Stimulated activated CD8-positive, alpha-beta memory T cell treated with anti-CD3 and anti-CD28 coated beads, Interleukin-15, amount 100 ng/mL, for 48 hours (primary cell): ENCODE data around the gene PTPRS.
A peak's percentile ranks its signal among the peaks of the same experiment; 100 is the strongest.
"Not testable (repeated sequence)": the region's sequence is repeated elsewhere in the genome, so short reads cannot be mapped to it uniquely, and the experiment has no call there.

ENCODE experiments used
- DNase-seq, 2 donors: peaks; one replicate each; pipeline ENCODE4 v3.0.0-alpha.2; 2020; ENCODE audit warnings: low read depth in 2 of 2

Gene PTPRS

DNA sequence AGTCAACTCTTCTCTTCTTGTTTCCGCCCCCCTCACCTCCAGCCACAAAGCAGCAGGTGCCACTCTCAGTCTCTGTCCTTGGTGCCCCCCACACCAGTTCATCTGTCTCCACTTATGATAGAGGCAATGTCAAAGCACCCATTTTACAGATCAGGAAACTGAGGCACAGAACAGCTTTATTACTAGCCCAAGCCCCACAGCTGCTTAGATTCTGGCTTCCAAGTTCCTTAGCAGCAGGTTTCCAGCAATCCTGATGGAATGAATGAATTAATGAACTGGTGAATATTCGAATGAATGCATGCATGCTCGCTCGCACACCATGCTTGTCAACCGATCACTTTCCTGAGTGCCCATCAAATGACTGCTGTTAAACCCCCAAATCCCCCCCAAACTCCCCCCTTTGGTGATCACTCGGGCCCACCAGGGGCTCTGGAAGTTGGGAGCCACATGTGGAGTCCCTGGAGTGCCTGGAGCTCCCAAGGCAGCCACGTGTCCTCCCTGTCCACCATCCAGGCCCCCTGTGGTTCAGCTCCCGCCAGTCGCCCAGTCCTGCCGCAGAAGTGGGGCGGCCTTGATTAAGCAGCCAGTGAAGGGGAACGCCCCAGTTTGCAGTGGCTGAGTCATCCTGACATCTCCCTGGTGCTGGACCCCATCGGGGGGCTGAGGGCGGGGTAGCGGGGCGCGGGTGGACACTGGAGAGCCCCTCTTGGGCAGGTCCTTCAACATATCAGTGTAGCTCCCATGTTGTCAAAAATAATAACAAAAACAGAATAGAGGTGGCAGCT lies 6.8 kb downstream of the PTPRS start:
- DNase-seq = no peak

DNA sequence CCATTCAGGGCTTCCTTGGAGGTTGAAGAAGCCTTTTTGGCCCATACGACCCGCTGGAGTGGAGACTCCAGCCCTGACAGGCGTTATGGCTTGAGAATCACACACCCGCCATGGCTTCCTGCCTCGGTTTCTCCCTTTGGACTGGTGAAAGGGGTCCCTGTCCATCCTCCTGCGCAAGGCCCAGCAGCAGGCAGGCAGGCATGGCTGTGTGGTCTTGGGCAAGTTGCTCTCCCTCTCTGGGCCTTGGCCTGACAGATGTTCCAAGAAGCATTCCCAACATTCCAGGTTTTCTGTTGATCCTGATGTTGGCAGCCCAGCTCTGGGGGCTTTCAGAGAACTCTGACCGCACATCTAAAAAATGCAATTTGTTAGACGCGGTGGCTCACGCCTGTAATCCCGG lies 8.1 kb downstream of the PTPRS start:
- no peak for DNase-seq

DNA sequence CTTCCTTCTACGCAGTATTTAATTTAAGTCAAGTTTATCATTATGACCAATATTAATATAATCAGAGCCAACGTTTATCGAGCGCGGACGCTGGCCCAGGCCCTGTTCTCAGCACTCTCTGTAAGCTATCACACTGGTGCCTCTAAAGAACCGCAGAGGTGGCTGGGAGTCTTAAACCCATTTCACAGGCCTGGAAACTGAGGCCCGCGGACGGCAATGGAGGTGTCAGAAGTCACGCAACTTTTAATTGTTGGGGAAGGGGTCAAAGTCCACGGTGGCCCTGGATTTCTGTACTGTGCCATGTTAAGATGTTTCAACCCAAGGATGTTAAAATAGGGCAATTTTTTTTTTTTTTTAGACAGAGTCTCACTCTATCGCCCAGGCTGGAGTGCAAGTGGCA lies 8.8 kb downstream of the PTPRS start:
- DNase-seq = no peak

DNA sequence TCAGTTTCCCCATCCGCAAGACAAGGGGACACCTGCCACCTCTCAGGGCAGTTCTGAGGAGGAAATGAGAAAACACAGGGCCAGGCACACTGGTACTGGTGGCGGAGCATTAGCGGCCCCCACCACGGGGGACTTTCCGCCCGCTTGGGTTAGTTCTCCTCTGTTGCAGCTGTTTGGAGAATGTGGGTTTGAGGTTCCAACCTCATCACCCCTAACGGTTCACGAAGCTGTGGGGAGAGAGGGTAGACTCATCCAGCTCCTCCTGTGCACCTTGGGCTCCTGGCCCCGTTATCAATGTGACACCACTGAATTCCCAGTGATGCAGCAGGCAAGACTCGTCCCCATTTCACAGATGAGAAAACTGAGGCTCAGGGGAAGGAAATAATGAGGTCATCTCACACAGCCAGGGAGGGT lies 10.3 kb downstream of the PTPRS start:
- no peak for DNase-seq

DNA sequence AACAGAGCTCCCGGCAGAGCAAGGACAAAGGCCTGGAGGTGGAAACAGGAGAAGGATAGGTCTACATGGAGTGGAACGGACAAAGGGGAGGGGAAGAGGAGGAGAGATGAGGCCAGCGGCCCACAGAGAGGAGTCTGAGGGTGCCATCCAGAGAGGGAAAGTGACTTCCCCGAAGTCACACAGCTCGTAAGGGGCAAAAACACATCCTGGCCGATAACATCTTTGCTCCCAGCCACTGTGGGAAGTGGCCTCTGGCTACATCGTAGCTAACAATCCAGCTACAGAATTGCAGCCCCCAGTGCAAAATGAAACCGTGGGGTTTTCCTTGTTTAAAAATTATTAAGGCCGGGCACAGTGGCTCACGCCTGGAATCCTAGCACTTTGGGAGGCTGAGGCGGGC lies 11.5 kb downstream of the PTPRS start:
- no peak for DNase-seq

DNA sequence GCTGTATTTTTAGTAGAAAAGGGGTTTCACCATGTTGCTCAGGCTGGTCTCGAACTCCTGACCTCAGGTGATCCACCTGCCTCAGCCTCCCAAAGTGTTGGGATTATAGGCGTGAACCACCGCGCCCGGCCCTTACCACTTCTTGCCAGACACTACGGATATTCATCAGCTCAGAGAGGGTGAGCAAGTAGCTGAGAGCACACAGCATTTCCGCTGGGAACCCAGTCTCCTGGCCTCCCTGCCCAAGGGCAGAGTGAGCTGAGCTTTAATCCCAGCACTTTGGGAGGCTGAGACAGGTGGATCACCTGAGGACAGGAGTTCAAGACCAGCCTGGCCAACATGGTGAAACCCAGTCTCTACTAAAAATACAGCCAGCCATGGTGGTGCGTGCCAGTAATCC lies 12.2 kb downstream of the PTPRS start:
- not testable (repeated sequence) for DNase-seq

DNA sequence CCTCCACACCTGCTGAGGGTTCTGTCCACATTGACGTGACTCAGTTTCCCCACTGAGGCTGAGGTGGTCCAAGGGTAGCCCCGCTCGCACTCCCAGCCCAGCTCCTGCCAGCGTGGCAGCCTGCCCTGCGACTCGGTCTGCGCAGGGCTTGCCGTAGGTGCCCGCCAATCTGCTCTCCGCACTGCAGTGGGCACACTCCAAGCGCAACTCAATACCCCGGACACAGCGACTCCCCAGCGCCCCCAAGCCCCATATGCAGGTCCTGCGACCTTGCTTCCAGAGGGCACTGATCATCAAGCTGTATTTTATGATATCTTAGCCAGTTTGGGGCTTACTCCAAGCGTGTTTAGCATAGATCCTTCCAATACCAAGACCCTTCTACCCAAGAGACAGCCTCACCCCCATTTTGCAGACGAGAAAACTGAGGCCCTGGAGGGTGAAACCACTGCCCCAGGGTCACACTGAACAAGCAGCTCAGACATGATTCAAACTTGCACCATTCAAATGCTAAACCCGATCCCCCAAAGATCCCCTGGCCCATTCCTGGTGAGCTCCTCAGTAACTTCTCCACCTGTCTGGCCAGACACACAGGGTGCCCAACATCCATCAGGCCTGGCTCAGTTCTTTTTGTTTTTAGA lies 13.5 kb downstream of the PTPRS start:
- no peak for DNase-seq

DNA sequence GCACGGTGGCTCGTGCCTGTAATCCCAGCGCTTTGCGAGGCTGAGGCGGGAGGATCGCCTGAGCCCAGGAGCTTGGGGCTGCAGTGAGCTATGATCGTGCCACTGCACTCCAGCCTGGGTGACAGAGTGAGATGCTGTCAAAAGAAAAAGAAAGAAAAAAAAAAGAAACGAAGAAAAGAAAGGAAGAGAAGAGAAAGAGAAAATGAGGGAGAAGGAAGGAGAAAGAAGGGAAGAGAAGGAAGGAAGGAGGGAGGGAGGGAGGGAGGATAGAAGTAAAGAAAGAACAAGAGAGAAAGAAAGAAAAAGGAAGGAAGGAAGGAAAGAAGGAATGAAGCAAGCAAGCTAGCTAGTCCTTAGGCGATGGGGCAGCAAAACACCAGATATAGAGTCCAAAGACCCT lies 14.1 kb downstream of the PTPRS start:
- DNase-seq = no peak

DNA sequence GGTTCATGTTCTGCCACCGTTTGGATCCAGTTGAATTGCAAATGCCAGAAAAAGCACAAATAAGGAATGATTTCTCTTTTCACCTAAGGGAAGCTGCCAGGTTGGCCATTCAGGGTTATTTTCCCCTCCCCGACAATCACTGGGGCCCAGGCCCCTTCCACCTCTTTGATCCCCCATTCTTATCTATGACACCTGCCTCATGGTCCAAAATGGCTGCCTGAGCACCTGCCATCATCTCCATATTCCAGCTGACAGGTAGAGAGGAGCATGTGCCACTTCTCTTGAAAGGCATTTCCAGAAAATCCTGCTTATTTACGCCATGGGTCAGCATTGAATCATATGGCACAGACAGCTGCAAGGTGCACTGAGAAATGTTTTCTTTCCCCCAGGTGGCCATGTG lies 15.7 kb downstream of the PTPRS start:
- DNase-seq = no peak

DNA sequence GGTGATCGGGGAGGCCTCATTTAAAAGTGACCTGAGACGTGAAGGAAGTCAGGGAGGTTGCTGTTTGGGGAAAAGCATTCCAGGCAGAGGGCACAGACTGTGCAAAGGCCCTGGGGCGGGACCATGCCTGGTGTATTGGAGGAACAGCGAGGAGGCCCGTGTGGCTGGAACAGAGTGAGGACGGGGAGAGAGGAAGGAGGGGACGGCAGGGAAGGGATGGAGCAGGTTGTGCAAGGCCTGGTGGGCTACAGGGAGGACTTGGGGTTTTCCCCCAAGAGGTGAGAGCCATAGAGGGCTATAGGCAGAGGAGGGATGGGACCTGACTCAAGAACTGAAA lies 17.2 kb downstream of the PTPRS start:
- DNase-seq = no peak

DNA sequence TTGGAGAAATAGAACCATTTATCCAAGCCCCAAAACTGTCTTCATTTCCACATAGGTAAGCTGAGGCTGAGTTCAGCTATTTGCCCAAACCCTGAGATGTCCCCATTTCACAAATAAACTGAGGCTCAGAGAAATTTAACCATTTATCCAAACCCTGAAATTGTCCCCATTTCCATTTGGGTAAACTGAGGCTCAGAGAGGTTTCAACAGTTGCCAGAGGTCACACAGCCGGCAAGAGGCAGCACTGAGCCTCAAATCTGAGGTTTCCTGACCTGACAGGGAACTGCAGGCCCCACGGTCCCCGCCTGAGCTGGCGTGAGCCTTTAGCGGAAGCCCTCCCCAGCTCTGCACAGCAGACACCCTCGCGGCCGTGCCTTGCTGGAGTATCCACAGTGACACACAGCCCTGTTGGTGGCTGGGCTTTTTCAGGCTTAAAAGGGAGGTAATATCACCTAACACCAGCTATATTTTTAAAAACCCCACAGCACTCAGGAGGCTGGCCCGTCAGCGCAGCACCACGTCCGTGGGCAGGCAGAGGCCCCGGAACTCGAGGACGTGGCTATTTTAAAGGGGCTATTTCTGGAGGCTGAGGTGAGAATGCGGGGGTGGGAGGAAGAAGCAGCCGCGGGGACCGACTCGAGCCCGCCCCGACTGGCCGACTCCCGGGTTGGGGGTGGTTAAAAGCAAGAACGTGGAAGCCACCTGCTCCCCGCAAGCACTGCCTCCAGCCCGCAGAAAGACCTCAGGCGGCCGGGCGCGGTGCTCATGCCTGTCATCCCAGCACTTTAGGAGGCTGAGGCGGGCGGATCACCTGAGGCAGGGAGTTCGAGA lies 18.5 kb downstream of the PTPRS start:
- DNase-seq = peak in 1 of 2 donors; percentile 28

DNA sequence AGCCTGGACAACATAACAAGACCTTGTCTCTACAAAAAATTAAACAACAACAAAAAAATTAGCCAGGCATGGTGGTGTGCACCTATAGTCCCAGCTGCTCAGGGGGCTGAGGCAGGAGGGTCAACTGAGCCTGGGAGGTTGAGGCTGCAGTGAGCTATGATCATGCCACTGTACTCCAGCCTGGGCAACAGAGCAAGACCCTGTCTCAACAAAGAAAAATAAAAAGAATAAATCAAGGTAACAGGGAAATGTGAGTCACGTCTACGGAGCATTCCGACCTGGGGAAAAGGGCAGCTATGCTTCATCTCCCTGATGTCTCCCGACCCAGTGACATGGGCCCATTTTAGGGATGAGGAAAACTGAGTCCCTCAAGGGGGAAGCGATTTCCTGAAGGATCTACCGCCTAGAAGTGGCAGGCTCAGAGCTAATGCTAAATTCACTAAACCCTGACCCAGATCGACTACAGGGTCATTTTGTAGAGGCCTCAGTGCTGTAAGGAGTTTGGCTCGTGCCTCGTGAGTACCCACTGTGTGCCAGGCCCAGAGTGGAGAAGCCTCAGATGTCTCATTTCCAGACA lies 19.5 kb downstream of the PTPRS start:
- DNase-seq = no peak

DNA sequence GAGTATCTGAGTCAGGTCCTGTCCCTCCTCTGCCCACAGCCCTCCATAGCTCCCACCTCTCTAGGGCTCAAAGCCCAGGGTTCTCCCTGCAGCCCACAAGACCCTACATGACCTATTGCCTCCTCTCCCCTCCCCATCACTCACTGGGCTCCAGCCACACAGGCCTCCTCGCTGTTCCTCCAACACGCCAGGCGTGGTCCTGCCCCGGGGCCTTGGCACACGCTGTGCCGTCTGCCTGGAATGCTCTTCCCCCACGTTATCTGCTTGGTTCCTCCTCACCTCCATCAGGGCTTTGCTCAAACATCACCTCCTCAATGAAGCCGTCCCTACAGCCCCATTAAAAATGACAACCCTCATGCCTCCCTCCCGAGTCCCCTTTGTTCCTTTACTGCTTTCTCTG lies 21.1 kb downstream of the PTPRS start:
- no peak for DNase-seq

DNA sequence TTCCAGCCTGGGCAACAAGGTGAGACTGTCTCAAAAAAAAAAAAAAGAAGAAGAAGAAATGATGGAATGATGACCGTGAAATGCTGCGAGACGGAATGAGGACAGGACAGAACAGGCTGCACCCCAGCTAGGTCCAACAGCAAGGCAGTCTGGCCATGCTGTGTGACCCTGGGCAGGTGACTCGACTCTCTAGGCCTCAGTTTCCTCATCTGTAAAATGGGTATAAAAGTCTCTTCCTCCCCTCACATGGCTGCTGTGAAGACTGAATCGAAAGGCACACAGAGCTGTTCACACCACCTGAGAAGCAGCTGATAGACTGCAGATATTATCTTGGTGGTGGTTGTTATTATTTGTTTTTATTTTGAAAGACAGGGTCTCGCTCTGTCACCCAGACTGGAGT lies 22.3 kb downstream of the PTPRS start:
- no peak for DNase-seq

DNA sequence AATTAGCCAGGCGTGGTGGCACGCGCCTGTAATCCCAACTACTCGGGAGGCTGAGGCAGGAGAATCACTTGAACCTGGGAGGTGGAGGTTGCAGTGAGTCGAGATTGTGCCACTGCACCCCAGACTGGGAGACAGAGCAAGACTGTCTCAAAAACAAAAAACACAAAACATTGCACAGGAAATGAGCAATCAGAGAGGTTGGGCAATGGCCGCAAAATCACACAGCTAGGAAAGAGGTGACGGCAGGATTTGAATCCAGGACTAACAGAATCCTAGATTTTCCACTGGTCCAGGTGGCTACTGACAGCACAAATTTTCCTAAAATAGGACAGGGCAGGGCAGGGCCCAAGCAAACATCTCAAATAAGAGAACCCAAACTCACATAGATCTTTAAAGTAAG lies 23.3 kb downstream of the PTPRS start:
- no peak for DNase-seq

DNA sequence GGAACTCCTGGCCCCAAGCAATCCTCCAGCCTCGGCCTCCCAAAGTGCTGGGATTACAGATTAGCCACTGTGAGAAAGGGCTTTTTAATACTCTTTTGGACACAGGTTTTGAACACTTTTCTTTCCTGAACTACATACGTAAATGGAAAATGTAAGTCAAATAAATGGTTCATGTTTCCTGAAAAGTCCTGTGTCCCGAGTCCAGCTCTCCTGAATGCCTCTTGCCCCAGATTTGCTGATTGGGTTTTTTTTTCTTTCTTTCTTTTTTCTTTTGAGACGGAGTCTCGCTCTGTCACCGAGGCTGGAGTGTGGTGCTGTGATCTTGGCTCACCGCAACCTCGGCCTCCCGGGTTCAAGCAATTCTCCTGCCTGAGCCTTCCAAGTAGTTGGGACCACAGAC lies 24.5 kb downstream of the PTPRS start:
- DNase-seq = no peak

DNA sequence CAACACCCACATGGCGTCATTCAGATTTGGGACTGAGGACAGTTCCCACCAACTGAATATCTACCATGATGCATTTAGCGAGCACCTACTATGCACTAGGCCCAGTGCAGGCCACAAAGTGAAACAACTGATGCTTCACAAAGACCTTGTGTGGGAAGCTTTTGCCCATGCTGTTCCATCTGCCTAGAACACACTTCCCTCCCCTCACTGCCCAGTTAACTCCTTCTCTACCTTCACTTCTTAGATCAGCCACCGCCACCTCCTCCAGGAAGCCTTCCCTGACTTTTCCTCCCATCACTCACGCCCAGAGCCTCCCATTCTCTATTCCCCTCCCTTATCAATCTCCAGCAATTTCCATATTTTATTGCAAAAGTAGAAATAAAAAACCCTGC lies 25.7 kb downstream of the PTPRS start:
- no peak for DNase-seq

DNA sequence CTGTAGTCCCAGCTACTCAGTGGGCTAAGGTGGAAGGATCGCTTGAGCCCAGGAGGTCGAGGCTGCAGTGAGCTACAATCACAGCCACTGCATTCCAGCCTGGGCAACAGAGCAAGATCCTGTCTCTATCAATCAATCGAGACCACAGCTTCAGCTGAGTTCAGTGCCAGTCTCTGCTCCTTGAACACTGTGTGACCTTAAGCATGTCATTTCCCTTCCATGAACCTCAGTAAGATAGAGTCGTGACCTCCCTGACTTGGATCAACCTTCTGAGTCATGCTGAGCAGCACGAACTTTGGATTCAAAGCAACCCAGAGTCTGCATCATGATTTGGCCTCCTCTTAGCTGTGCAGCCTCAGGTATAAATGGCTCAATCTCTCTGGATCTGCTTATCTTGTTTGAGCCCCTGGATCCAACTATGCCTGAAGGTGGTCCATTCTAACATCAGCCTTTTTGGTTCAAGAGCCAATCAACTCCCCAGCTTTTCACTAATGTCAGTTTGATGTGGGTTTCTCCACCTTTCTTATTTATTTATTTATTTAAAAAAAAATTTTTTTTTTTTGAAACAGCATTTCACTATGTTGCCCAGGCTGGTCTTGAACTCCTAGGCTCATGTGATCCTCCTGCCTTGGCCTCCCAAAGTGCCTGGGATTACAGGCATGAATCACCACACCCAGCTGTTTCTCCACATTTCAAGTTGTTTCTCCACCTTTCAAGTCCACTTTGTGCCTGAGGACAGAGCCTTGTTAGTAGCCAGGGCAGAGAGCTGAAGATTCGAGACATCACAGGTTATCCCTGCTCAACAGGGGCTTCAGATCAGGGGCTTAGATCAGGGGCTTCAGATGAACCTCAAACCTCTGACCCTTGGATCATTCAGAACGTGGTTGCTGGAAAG lies 26.4 kb downstream of the PTPRS start:
- DNase-seq = no peak

DNA sequence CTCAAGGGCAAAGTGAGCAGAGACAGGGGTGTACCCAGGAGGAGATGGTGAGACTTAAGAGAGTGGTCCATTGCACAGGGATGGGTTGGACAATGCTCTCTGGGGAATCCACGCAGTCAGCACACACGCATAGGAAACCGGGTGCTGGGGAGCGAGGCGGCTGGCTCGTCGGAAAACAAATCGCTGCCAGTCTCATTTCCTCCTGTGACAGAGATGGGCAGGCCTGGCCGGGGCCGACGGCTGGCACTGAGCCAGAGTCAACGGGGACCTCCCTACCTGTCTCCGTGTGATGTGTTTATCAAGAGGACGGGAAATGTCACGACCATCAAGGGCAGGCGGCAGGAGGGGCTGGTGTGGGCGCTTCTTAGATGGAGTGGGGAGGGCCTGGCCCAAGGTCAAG lies 27.3 kb downstream of the PTPRS start:
- no peak for DNase-seq

DNA sequence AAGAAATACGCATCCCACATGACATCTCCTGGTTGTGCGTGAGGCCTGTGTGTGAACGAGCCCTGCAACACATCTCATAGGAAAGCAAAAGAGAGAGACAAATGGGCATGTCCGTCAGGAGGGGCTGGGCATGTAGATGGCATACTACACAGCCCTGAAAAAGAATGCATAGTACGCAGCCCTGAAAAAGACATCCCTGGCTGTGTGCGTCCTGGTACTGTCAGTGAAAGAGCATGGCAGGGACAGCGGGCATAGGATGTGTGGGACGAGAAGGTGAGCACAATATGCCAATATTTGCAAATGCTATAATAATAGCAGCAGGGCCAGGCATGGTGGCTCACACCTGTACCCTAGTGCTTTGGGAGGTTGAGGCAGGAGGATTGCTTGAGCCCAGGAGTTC lies 28.6 kb downstream of the PTPRS start:
- no peak for DNase-seq

DNA sequence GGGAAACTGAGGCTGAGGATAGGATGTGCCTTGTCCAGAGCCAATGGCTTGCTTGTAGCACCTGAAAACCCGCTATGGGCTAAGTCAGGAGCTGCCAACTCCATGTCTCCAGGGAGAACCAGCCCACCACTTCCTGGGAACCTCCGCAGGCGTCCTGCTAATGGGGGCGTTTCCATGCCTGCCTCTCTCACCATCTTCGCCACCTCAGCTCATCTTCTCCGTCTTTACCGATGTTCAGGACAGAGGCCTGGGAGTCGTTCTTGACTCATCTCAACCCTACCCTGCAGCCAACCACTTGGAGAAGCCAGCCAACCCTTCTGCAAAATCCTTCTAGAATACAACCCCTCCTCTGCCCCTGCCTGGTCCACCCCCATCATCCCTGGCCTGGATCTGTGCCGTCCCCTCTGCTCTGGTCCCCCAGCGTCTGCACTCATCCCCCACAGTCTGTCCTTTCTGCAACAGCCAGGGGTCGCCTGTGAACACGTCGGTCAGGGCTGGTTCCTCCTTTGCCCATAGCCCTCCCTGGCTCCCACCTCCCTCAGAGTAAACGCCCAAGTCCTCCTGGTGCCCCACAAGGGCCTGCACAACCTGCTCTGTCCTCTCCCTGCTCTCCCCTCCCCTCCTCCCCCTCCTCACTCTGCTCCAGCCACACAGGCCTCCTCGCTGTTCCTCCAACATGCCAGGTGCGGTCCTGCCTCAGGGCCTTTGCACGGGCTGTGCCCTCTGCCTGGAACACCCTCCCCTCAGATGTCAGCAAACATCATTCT lies 31.0 kb downstream of the PTPRS start:
- no peak for DNase-seq
